NOMO-1 treated with dmso at 0.1 percent for 144 hours (cell line): ENCODE results near the gene RTP5.

Experiments used
- DNase-seq: peaks from one replicate; lab custom pipeline; 2025; ENCODE audit not compliant: unreplicated experiment; lab: John Stamatoyannopoulos, UW

RTP5 gene

DNA sequence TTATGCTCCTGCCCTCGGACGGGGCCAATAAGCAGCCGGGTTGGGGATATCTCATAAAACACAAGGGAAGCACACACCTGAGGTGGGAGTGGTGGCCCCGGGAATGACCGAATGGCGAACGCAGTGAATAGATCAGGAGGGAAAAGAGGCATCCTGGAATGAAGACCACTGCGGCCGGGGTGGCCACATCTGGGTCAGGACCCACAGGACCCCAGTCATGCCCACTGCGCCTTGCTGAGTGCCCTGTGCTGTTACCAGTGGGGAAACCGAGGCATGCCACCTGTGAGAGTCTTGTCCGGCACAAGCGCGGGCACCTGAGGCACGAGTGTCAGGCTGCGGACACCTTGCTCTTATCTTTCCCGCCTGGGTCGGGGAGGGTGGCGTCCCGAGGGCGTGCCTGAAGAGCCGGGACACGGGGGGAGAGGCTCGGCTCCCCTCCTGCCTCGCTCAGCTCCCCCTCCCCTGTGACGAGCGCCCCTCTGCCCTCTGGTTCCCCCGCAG lies 12.4 kb upstream of the RTP5 start:
- no peak for DNase-seq

DNA sequence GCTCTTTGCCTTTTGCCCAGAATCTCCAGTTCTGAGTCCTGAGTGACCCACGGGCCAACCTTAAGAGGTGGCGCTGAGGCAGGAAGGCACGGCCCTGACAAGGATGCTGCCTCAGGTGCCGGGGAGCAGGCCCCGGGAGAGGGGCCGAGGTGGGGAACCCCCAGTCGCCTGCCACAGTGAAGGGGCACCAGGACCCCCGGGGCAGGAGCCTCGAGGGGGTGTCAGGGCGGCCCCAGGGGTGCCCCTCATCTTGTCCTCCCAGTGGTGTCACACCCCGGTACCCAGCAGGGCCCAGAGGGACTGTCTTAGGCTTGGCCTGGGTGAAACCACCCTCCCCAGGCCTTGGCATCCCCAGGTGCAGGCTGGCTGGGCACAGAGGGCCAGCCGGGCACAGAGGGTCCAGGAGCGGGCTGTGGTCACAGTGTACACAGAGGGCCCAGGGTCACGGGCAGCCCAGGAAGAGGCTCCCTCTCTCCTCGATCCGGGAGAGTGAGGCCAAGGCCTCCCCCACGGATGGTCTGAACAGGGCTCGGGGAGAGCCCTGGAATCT lies 11.9 kb upstream of the RTP5 start:
- no peak for DNase-seq

DNA sequence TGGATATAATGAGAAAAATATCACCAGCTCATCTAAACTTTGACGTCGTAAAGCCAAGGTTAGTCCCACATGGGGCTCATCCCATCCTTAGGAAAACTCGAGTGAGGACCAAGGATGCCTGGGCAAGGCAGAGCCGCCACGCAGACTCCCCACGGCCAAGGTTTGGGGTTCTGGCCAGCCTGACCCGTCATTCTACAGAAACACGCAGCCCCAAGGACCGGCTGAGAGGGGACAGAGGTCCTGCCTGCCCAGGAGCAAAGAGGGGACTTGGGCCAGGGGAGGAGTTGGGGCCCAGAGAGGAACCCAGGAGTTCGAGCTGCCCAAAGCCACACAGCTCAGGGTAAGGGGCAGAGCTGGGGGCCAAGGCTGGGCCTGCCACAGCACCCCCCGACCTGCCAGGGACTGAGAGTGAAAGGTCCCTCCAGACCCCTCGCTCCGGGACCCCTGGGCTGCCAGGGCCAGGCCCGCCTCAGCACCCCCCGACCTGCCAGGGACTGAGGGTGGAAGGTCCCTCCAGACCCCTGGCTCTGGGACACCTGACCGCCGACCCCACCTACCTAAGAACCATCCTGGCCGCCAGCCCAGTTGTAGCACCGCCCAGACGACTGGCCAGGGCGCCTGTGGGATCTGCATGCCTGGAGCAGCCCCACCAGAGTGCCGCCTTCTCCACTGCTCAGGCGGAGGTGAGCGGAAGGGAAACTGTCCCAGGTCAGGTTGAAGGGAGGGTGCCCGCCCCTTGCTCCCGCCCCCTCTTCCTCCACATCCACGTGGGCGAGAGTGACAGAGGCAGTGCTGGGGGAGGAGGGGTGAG lies 11.1 kb upstream of the RTP5 start, which contains the start of gene PDCD1:
Gene PDCD1 (minus strand): TSS at position 689 of the 811 bp plus-strand sequence. CDS start 56 bp downstream, at position 633.
- DNase-seq, result no peak

DNA sequence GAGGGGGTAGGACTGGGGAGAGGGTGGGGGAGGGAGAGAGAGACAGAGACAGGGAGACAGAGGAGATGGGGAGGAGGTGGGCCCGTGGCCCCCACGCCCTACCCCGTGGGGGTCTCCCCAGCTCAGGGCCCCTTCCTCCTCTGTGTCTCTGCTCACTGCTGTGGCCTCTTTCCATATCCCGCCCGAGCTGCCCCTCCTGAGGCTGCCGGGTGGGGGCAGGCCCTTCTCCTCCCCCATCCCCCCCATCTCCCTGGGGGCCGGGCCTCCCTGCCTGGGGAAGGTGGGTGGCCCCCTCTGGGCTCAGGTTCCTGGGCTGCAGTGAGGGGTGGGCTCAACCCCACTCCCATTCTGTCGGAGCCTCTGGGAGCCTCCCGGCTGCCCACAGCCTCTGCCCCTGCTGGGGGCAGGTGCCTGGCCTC lies 10.5 kb upstream of the RTP5 start:
- no peak for DNase-seq

DNA sequence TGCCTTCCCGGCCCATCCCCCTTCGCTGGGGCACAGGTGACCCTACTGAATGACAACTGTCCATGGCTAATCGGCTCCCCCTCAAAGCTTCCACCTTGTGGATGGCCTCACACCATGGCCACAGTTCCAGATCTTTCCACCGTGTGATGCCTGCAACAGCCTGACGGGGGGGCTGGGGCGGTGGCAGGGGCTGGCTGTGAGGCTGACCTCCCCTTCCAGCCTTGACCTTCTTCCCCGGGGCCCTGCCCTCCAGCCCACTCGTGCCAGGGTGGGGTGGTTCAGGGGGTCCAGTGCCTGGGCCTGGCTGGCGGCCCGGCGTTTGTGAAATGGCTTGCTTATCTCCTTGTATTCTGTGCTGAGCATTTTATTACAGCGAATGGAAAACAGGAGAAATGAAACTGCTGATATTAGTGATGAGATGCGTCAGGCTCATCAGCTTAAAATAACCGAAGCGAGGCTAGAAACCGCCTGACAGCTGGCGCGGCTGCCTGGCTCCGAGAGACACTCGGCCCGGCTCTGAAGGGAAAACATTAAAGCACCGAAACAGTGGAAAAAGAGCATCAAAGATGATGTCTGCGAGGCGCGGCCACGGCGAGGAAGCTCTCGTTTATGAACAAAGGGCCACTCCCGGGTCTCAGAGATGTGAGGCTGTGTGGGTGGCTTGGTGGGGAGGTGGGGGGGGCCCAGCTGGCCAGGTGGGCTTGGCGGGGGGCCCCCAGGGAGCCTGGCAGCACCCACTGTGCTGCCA lies 9.9 kb upstream of the RTP5 start:
- DNase-seq, result no peak

DNA sequence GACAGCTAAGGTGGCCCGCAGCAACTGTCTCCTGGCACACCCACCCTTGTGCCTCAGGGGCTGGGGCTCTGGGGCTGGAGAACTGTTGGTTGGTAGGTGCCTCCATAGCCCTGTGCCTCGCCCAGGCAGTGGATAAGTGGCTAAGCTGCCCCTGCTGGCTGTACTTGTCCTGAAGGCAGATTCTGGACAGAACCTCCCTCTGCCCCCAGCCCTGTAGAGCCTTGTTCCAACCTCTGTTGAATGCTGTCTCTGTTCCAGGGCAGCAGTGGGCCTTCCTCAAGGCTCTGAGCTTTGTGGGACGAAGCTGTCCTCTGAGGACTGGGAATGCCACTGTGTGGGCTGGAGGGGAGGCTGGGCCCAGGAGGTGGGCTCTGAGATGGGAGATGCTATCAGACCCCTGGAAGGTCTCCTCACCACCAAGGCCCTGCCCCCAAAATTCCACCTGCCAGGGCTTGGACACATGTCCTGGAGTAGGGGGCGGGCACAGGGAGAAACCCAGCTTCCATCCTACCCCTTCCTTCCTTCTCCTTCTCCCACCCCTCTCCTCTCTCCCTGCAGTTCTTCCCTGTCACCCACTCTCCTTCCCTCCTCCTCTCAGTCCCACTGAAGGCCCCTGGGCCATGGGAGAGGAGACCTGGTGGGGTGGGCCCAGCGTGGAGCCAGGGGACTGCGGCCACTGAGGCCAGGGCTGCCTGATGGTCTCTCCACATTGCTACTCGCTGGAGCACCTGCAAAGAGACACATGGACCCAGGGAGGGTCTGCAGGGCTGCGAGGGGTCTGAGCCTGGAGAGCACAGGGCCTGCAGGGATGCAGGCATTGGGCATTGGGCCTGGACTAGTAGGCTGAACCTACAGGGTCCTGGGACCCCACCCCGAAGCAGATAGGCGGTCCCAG lies 9.1 kb upstream of the RTP5 start:
- no peak for DNase-seq

DNA sequence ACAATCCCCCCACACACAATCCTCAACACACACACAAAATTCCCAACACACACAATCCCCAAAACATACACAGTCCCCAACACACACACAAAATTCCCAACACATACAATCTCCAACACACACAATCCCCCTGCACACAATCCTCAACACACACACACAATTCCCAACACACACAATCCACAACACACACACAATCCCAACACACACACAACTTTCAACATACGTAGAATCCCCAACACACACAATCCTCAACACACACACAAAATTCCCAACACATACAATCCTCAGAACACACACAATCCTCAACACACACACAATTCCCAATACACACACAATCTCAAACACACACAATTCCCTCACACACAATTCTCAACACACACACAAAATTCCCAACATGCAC lies 8.3 kb upstream of the RTP5 start:
- DNase-seq, result no peak

DNA sequence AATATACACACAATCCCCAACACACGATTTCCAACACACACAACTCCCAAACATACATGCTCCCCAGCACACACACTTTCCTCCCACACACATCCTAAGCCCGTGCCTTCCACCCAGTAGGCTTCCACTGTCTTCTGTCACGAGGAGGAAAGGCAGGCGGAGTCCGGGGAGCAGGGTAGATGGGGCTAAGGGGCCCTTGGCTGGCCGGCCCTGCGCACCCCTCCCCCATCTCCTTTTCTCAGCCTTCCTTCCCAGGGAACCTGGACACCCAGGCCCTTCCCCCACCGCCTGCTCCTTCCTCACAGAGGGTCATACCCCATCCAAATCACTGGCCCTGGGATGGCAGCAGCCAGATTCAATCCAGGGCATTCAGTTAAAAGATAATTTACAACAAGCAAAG lies 7.4 kb upstream of the RTP5 start:
- no peak for DNase-seq

DNA sequence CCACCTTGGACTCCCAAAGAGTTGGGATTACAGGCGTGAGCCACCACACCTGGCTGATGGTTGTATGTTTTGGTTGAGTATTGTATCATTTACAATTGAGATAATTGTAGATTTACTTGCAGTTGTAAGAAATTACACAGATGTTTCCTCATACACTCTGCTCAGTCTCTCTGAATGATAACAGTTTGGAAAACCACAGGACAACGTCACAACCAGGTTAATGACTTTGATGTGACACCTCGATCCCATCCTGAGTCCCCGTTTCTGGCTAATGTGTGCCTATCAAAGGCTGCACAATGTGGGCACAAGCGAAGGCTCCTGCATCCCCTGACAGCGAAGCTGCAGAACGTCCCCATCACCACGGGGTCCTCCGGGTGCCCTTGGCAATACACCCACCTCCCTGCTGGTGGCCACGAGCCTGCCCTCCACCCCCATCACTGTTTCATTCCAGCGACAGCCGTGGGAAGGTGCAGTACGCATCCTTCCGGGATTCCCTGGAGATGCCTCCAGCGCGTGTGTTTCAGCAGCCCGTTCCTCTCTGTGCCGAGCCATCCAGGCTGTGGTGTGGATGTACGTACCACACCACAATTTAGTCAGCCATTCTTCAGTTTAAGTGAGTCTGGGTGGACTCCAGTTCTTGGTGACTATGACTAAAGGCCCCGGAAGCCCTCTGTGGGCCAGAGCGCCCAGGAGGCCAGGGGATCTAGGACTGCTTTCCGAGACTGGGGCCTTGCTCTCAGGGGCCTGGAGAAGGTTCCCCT lies 6.6 kb upstream of the RTP5 start:
- DNase-seq, result no peak

DNA sequence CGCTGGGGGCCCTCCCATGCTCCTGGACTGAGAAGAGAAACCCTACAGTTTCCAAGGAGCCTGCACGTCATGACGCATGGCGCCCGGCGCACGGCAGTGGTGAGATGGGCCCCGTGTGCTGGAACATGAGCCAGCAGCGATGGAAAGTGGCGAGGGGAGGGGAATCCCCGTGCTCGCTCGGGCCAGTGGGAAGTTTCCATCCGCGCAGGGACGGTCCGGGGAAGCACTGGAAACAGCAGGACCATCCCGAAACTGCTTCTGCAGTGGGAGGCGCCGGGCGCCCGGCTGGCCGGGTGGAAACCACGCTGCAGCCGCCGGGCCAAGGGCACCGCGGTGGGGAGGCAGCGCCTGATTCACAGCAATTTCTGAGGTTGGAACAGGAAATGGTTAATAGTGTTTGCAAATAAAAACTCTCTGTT lies 6.0 kb upstream of the RTP5 start:
- DNase-seq, result no peak

DNA sequence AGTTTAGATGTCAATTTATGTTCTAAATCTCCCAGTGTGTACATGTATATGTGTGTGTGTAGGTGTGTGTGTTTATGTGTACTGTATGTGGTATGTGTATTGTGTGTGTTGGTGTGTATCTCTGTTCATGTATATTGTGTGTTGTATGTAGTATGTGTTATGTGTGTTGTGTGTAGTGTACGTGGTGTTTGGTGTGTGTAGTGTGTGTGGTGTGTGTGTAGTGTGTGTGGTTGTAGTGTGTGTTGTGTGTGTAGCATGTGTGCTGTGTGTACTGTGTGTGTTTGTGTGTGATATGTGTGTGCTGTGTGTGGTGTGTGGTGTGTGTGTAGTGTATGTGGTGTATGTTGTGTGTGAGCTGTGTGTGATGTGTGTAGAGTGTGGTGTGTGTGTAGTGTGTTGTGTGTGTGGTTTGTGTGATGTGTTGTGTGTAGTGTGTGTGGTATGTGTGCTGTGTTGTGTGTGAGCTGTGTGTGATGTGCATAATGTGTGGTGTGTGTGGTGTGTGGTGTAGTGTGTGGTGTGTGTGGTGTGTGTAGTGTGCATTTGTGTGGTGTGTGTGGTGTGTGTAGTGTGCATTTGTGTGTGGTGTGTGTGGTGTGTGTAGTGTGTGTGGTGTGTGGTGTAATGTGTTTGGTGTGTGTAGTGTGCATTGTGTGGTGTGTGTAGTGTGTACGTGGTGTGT lies 5.2 kb upstream of the RTP5 start:
- DNase-seq, result no peak

DNA sequence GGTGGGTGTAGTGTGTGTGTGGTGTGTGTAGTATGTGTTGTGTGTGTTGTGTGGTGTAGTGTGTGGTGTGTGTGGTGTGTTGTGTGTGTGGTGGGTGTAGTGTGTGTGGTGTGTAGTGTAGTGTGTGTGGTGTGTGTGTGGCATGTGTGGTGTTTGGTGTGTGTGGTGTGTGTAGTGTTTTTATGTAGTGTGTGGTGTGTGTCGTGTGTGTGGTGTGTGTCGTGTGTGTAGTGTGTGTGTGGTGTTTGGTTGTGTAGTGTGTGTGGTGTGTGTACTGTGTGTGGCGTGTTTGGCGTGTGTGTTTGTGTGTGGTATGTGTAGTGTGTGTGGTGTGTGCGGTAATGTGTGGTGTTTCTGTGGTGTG lies 4.7 kb upstream of the RTP5 start:
- DNase-seq, result no peak

DNA sequence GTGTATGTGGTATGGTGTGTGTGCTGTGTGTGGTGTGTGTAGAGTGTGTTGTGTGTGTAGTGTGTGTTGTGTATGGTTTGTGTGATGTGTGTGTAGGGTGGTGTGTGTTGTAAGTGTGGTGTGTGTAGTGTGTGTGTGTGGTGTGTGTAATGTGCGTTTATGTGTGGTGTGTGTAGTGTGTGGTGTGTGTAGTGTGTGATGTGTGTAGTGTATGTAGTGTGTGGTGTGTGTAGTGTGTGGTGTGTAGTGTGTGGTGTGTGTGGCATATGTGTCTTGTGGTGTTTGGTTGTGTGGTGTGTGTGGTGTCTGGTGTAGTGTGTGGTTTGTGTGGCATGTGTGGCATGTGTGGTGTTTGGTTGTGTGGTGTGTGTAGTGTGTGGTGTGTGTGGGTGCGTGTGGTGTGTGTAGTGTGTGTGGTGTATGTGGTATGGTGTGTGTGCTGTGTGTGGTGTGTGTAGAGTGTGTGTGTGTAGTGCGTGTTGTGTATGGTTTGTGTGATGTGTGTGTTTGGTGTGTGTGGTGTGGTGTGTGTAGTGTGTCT lies 4.0 kb upstream of the RTP5 start:
- no peak for DNase-seq

DNA sequence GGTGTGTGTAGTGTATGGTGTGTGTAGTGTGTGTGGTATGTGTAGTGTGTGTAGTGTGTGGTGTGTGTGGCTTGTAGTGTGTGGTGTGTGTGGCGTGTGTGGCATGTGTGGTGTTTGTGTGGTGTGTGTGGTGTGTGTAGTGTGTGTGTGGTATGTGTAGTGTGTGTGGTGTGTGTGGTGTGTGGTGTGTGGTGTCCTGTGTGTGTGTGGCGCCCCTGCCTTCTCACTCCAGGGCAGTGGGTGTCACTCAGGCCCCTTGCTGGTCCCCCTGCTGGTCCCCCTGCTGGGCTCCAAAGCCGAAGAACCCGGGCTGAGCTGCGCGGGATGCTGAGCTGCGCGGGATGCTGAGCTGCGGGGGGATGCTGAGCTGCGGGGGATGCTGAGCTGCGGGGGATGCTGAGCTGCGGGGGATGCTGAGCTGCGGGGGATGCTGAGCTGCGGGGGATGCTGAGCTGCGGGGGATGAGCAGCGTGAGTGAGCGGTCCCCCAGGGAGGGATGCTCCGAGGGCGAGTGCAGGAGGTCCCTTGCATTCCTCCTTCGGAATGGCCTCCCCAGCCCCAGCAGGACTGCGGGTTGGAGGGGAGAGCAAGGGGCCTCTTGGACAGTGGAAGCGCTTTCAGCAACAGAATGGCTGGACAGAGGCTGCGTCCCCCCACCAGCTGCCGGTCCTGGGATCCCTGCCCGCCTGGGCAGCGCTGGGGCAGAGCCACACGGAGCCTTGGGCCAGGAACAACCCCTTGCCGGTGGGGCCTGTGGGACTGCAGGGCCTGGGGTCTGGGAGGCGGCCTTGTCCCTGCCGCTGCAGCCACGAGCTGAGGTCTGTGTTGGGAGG lies 3.4 kb upstream of the RTP5 start:
- no peak for DNase-seq

DNA sequence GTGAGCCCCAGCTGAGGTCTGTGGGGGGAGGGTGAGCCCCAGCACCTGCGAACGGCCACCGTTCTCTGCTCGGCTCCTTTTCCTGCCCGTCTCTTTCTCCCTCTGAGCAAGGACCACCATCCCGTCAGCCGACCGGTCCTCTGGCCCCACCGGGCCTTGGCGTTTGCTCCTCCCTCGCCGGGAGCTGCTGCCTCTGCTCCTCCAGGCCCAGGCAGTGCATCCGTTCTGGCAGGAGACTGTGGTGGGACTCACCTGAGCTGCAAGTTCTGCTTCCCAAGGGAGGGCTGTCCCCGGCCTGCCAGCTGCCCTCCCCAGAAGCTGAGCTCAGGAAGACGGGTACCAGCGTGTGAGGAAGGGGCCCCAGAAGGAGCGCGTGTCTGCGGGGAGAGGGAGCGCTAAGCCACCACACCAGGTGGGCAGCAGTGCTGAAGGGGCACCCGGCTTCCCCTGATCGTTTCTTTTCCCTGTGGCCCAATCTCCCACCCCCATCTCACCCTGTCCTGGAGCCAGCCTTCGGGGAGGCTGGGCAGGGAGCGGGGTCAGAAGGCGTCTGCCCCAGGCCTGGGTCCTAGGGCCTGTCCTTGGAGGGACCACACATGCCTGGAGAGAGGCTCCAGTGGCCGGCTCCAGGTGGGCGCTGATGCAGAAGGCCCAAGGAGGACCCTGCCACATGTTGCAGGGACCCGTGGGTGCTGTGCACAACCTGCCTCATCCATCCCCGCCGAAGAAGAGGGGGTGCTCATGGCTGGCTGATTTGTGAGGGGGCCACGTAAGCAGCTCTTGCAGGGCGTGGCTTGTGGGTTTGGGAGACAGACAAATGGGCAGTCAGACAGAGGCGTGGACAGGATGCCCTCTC lies 2.5 kb upstream of the RTP5 start:
- DNase-seq, result no peak

DNA sequence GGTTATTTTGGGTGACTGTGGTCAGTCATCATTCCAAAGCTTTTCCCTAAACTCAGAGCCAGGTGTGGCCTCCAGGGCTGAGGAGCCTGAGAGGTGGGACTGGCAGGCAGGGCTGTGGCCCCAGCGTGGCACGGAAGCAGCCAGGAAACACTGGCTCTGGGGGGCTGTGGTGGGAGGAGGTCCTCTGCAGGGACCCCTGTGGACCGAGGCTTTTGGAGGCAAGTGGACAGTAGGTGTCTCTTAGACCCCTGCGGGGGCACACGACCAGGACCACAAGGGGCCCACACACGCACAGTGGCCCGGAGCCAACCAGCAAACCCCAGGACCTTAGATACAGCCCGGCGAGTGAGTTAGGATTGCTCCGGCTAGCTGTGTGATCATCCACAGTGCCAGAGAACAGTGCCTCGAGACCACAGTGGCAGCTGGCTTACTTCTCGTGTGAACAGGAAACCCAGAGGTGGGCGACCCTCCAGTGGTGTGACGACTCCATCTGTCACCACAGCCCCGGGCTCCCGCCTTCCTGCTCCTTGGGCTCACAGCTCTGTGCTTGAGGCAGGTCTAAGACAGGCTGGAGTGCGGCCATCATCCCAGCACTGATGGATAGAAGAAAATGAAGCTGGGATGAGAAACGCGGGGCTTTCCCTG lies 1.6 kb upstream of the RTP5 start:
- no peak for DNase-seq

DNA sequence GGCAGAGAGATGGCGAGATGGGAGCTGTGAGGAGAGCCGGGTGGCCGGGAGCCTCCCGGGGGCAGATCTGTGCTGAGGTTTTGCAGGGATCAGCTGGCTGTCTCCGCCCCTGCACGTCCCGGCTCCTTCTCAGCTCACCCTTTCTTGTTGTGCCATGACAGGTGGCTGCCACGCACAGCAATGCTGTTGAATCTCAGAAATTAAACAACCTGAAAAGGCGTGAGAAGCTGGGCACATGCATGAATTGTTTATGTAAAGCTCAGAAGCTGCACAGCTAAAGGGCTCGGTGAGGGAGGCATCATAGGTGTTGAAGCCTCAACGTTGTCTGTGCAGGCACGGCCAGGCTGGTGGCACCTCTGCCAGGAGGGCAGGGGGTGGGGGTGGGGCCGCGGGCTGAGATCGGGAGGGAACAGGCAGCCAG lies 858 bp upstream of the RTP5 start:
- DNase-seq, result no peak
